ENCODE data around the gene RAB3GAP2.

Gene RAB3GAP2

DNA sequence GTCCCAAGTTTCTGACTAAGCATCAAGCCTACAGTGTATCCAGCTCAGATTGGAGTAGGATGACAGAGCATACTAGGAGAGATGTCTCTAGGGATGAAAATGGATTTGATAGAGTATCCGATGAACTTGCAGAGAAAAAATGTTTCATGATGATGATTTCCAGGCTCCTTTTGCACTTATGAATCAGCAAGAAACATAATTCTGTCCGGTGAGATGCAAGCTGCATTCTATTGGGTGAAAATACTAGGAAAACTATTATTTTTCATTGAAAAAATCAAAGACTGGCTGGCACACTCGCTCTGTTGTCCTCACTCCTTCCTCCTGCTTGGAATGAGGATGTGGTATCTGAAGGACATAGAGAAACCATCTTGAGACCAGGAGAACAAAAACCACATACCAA lies 35.4 kb upstream of the RAB3GAP2 start:
- no peak for TF ChIP-seq Cebpa-rat (IDR thresholded peaks at IDR 0.05)
- Histone ChIP-seq H3K27me3 (no peaks in the 10 kb centered on the region), H3K36me3 (no peaks in the 10 kb centered on the region), H4K20me1 (no peaks in the 10 kb centered on the region), H3K4me3 (no peak overlapping the region), H3K9ac (no peak overlapping the region), H3K27ac (no peak overlapping the region), H3K9me3 (replicated peaks in 1 of 11) (peaks cover 0 to 7% (median 0%) of the 10 kb centered on the region in 11 experiments; a peak in 1 of 22 replicates), H3K4me2 (no peak overlapping the region), H3K4me1 (no peaks in the 10 kb centered on the region)

DNA sequence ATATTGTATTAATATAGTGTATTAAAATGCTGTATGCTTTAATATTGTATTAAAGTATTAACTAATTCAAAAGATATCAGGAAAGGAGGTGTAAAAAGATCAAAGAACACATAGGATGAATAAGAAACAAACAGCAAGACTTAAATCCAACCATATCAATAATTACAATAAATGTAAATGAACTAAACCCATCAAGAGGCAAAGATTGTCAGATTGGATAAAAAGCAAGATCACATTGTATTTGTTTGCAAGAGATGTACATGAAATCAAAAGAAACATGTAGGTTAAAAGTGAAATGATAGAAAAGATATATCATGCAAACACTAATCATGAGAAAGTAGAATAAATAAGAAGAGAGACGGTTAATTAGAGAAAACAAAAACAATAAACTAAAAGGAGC lies 34.1 kb upstream of the RAB3GAP2 start:
- no peak overlapping the region for H3K9ac ChIP-seq
- H3K27me3 ChIP-seq, result no peaks in the 10 kb centered on the region
- H3K4me2 ChIP-seq, result no peak overlapping the region
- no peaks in the 10 kb centered on the region for H3K4me1 ChIP-seq
- no peaks in the 10 kb centered on the region for H4K20me1 ChIP-seq
- H3K9me3 ChIP-seq (replicated peaks in 1 of 11), result peaks cover 0 to 7% (median 0%) of the 10 kb centered on the region in 11 experiments; a peak in 1 of 22 replicates
- no peak overlapping the region for H3K4me3 ChIP-seq
- no peak overlapping the region for H3K27ac ChIP-seq
- H3K36me3 ChIP-seq, result no peaks in the 10 kb centered on the region
- no peak for TF ChIP-seq Cebpa-rat (IDR thresholded peaks at IDR 0.05)

DNA sequence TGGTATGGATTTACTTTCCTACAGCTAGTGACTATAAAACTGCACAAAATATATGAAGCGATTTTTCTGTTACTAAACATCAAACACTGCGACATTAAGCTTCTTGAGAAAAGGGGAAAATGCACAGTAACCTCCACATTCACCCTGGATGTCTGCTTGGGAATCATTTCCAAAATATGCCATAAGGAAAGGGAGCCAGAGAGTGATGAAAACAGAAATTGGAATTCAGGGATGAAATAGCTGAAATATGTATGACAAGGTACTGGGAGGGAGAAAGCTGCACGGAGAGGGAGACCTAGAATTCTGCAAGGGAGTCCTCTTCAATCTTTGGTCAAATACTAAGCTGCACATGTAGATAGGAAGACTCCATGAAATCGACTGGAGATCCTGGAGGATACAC lies 31.6 kb upstream of the RAB3GAP2 start:
- Histone ChIP-seq H3K27me3 (no peaks in the 10 kb centered on the region), H3K9ac (no peak overlapping the region), H3K4me1 (no peaks in the 10 kb centered on the region), H4K20me1 (no peaks in the 10 kb centered on the region), H3K4me3 (no peak overlapping the region), H3K36me3 (no peaks in the 10 kb centered on the region), H3K9me3 (replicated peaks in 1 of 11) (peaks cover 0 to 7% (median 0%) of the 10 kb centered on the region in 11 experiments; a peak in 1 of 22 replicates), H3K27ac (no peak overlapping the region), H3K4me2 (no peak overlapping the region)
- TF ChIP-seq Cebpa-rat (IDR thresholded peaks at IDR 0.05), result no peak

DNA sequence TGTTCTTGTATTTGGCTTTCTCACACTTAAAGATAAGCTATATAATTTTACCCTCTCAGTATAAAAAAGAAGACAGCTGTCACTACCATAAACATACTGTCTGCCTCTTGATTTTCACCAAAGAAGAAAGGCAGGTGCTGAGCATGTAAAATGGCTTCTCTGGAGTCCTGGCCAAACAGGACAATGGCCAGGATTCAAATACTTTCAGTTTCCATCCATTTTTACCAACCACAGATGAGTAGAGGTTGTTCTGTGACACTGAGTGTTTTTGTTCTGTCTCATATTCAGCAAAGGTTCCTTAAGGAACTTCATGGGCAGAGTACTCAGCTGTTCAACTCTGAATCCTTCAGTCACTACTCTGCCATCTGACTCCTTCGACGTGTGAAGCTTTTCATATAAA lies 29.4 kb upstream of the RAB3GAP2 start:
- Histone ChIP-seq H3K4me2 (no peak overlapping the region), H3K27ac (no peak overlapping the region), H3K9ac (no peak overlapping the region)

DNA sequence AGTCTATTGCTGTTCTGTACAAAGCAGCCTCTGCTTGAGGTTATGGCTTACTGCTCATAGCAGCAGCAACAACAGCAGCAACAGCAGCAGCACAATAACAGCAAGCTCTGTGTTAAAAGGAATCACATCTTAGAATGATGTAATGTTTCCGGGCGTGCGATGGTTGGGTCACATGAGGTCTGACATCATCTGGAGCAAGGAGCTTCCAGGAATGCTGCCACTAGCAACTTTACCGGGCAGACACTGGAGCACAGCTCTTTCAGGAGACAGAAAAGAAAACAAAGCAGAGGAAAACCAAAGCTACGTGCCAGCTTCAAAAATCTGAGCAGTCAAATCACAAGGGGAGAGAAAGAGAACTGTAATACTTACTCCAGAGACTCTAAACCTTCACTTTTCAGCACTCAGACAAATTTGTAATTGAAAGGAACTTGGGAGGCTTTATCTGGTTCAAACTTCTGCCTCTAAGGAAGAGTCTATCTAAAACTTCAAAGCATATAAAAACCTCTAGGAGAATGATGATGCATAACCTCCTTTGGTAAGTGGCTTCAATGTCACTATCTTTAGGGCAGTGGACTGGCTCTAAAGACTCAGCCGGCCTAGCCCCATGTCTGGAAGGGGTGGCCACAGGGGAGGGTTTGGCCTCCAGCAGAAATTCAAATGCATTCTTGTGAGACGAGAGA lies 28.3 kb upstream of the RAB3GAP2 start:
- Histone ChIP-seq H3K27me3 (no peaks in the 10 kb centered on the region), H3K36me3 (no peaks in the 10 kb centered on the region), H3K9ac (peak overlapping the region in 2 of 11 experiments; percentile 24 to 59; a peak in 2 of 22 replicates), H3K4me2 (peak overlapping the region in 2 of 11 experiments; percentile 9 to 32; a peak in 3 of 22 replicates), H3K9me3 (replicated peaks in 1 of 11) (no peaks in the 10 kb centered on the region), H3K27ac (peak overlapping the region in 1 of 11 experiments; percentile 22; a peak in 2 of 22 replicates), H3K4me1 (no peaks in the 10 kb centered on the region), H3K4me3 (no peak overlapping the region), H4K20me1 (no peaks in the 10 kb centered on the region)
- TF ChIP-seq Cebpa-rat (IDR thresholded peaks at IDR 0.05), result no peak

More for the DNA sequence above, 29.4 kb upstream of the RAB3GAP2 start:
- no peaks in the 10 kb centered on the region for H3K36me3 ChIP-seq
- TF ChIP-seq Cebpa-rat (IDR thresholded peaks at IDR 0.05), result no peak
- H3K9me3 ChIP-seq (replicated peaks in 1 of 11), result 0 out of 22 replicates have a peak, but pooled peaks cover 0 to 3% (median 0%) of the 10 kb centered on the region in 11 experiments
- H3K4me3 ChIP-seq, result no peak overlapping the region
- no peaks in the 10 kb centered on the region for H3K4me1 ChIP-seq
- no peaks in the 10 kb centered on the region for H3K27me3 ChIP-seq
- H4K20me1 ChIP-seq, result no peaks in the 10 kb centered on the region

DNA sequence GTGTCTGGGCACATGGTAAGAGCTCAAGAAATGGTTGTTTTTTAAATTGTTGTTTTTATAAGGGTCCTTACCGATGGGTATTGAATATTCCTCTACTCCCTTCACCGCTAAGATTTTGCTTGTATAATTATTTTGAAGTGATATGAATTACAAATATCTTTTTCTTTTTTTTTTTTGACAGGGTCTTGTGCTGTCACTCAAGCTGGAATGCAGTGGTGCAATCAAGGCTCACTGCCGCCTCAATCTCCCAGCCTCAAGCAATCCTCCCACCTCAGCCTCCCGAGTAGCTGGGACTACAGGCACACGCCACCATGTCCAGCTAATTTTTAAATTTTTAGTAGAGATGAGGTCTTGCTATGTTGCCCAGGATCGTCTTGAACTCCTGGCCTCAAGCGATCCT lies 27.1 kb upstream of the RAB3GAP2 start:
- no peak overlapping the region for H3K27ac ChIP-seq
- TF ChIP-seq Cebpa-rat (IDR thresholded peaks at IDR 0.05), result no peak
- H3K27me3 ChIP-seq, result no peaks in the 10 kb centered on the region
- no peak overlapping the region for H3K4me3 ChIP-seq
- H3K4me1 ChIP-seq, result no peaks in the 10 kb centered on the region
- H3K9ac ChIP-seq, result no peak overlapping the region
- no peaks in the 10 kb centered on the region for H4K20me1 ChIP-seq
- H3K4me2 ChIP-seq, result no peak overlapping the region
- no peaks in the 10 kb centered on the region for H3K36me3 ChIP-seq
- H3K9me3 ChIP-seq (replicated peaks in 1 of 11), result no peaks in the 10 kb centered on the region

DNA sequence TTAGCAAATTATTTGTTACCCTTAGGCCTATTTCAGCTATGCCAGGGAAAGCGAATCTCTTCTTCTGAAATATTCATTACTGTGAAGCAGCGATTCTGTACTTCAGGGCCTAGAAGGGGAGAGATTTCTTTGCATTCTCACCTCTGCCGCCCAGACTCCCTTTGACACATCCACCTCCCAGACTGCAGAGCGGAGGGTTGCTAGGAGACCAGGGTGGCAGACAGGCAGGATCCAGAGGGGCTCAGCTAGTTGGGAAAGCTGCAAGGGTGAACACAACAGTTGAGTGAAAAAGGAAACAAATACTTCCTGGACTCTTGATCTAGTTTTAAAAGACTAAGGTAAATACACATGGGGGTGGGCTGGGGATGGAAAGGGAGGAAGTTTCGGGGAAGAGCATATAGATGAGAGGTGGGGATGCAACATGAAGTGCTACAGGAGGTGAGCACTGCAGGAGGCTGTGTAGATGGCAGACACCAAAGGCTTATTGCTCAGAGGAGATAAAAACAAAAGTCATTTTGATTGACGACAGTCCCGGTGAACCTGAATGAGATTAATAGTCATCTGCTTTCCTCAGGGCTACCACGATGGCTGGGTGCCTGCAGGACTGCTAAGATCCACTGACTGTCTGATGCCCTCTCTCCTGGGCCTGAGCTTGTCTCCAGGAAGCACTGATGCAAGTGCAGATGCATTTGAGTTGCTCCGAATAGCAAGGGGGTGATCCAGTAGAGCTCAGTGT lies 26.4 kb upstream of the RAB3GAP2 start:
- Histone ChIP-seq H3K4me2 (no peak overlapping the region), H3K9me3 (replicated peaks in 1 of 11) (no peaks in the 10 kb centered on the region)
- no peak for TF ChIP-seq Cebpa-rat (IDR thresholded peaks at IDR 0.05)

DNA sequence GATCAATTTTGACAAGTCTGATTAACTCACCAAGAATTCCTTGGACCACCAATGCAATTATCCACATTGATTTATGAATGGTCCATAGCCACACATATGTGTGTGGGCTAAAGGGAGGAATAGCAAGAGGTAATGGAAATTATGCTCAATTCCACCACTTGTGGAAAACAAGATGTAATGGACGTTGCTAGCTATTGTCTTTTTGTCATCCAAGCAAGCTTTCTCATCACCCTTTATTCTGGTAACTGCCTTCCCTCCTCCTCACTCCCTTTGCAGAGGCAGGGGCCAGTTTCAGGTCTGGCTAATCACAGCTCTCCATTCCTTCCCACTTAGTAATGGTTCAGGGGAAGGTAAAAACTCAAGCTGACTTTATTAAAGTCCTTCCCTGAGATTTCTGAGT lies 24.7 kb upstream of the RAB3GAP2 start:
- H3K9me3 ChIP-seq (replicated peaks in 1 of 11), result no peaks in the 10 kb centered on the region
- H3K27ac ChIP-seq, result no peak overlapping the region
- H3K4me3 ChIP-seq, result no peak overlapping the region
- no peak for TF ChIP-seq Cebpa-rat (IDR thresholded peaks at IDR 0.05)
- H3K4me1 ChIP-seq, result no peaks in the 10 kb centered on the region
- H3K4me2 ChIP-seq, result no peak overlapping the region
- H3K36me3 ChIP-seq, result no peaks in the 10 kb centered on the region
- H3K27me3 ChIP-seq, result no peaks in the 10 kb centered on the region
- no peaks in the 10 kb centered on the region for H4K20me1 ChIP-seq
- H3K9ac ChIP-seq, result no peak overlapping the region

More for the DNA sequence above, 26.4 kb upstream of the RAB3GAP2 start:
- Histone ChIP-seq H3K9ac (no peak overlapping the region), H3K27ac (no peak overlapping the region), H3K36me3 (no peaks in the 10 kb centered on the region), H3K4me3 (no peak overlapping the region), H3K27me3 (no peaks in the 10 kb centered on the region), H4K20me1 (no peaks in the 10 kb centered on the region), H3K4me1 (no peaks in the 10 kb centered on the region)

DNA sequence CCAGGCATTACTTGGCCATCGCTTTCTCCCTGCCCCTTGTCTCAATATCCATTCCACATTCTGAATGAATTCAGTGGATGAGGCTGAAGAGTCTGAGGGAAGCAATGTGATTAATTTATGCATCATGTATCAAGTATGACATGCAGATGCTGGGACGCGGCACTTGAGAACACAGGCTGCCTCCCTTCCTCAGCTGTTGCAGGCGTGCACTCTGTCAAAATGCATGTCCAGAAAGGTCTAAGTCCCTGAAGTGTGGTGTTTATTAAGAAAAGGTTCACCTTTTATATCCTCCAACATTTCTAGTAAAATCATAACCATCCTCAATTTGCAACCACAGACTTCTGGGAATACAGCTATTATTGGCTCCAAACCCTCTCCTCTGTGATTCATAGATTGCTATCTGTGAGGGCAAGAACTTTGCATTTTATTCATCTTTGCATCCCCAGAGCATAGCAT lies 22.6 kb upstream of the RAB3GAP2 start:
- Histone ChIP-seq H3K27ac (no peak overlapping the region), H3K36me3 (no peaks in the 10 kb centered on the region), H3K9ac (no peak overlapping the region), H3K4me1 (no peaks in the 10 kb centered on the region), H3K4me2 (no peak overlapping the region), H3K9me3 (replicated peaks in 1 of 11) (no peaks in the 10 kb centered on the region), H4K20me1 (no peaks in the 10 kb centered on the region), H3K4me3 (no peak overlapping the region), H3K27me3 (no peaks in the 10 kb centered on the region)
- TF ChIP-seq Cebpa-rat (IDR thresholded peaks at IDR 0.05), result no peak
